GM18498 (cell line): ENCODE data around the gene NABP2.
"Not testable (repeated sequence)": the region's sequence is repeated elsewhere in the genome, so short reads cannot be mapped to it uniquely, and the experiment has no call there.

ENCODE experiments used
- ATAC-seq: cut with Tn5 transposase; IDR thresholded peaks from one replicate; pipeline ENCODE4 v1.9.1; 2021; ENCODE audit warnings: mild to moderate bottlenecking, moderate library complexity; ENCODE audit not compliant: unreplicated experiment

NABP2 gene

GRCh38 chr12:56242986-56243385 is 18.8 kb downstream of the NABP2 start:
- no peak for ATAC-seq

- ATAC-seq = no peak
Observed at GRCh38 chr12:56243731-56244181, 19.6 kb downstream of the NABP2 start.

GRCh38 chr12:56244494-56244893 is 20.4 kb downstream of the NABP2 start:
- no peak for ATAC-seq

- no peak for ATAC-seq
Observed at GRCh38 chr12:56247923-56248322, 23.8 kb downstream of the NABP2 start.

- no peak for ATAC-seq
Observed at GRCh38 chr12:56248711-56249110, 24.6 kb downstream of the NABP2 start.

- ATAC-seq = no peak
Observed at GRCh38 chr12:56252649-56253048, 28.5 kb downstream of the NABP2 start.

GRCh38 chr12:56253091-56253490 is 28.9 kb downstream of the NABP2 start:
- no peak for ATAC-seq

- no peak for ATAC-seq
Observed at GRCh38 chr12:56255671-56256070, 31.5 kb downstream of the NABP2 start.

- no peak for ATAC-seq
Observed at GRCh38 chr12:56256326-56256960, 32.3 kb downstream of the NABP2 start.

GRCh38 chr12:56257071-56257470 is 32.9 kb downstream of the NABP2 start:
- ATAC-seq = no peak

GRCh38 chr12:56257491-56258067 is 33.4 kb downstream of the NABP2 start:
- ATAC-seq = peak; percentile 28

GRCh38 chr12:56258068-56258819 is 34.1 kb downstream of the NABP2 start, which contains the start of gene ANKRD52:
Gene ANKRD52, minus strand, starts transcription at chr12:56258384. Its CDS starts 115 bp downstream, at chr12:56258269.
- ATAC-seq = peak; percentile 92

GRCh38 chr12:56258820-56259183 is 34.7 kb downstream of the NABP2 start:
- no peak for ATAC-seq

GRCh38 chr12:56260380-56260779 is 36.2 kb downstream of the NABP2 start:
- ATAC-seq = no peak

GRCh38 chr12:56260921-56261320 is 36.8 kb downstream of the NABP2 start:
- ATAC-seq = no peak

GRCh38 chr12:56261503-56262232 is 37.5 kb downstream of the NABP2 start:
- no peak for ATAC-seq

GRCh38 chr12:56262955-56263354 is 38.8 kb downstream of the NABP2 start:
- ATAC-seq = not testable (repeated sequence)

- not testable (repeated sequence) for ATAC-seq
Observed at GRCh38 chr12:56266068-56266692, 42.0 kb downstream of the NABP2 start.

GRCh38 chr12:56266693-56267442 is 42.7 kb downstream of the NABP2 start, which contains the start of gene COQ10A:
Gene COQ10A, plus strand, starts transcription at chr12:56266942. Its CDS starts 177 bp downstream, at chr12:56267119.
- peak; percentile 95 for ATAC-seq
